NB4 (cell line): ENCODE measurements around the gene SLC25A48.
A peak's percentile ranks its signal among the peaks of the same experiment; 100 is the strongest.
"Not testable (repeated sequence)": the region's sequence is repeated elsewhere in the genome, so short reads cannot be mapped to it uniquely, and the experiment has no call there.

Source experiments
- DNase-seq: peaks from one replicate; pipeline ENCODE4 v3.0.0; 2010; ENCODE audit warnings: low read depth
- H3K4me3 ChIP-seq: one replicate; pipeline ENCODE4 v1.5.1; 2011; ENCODE audit warnings: mild to moderate bottlenecking, low read depth, low read length, moderate library complexity
- CTCF ChIP-seq: IDR thresholded peaks from one replicate; pipeline ENCODE4 v1.5.1; 2012; ENCODE audit warnings: low read depth, low read length
- MYC ChIP-seq: IDR thresholded peaks from 2 replicates; pipeline ENCODE4 v1.6.1; 2011; ENCODE audit warnings: low read depth, low read length
- POLR2A ChIP-seq: IDR thresholded peaks from 2 replicates; pipeline ENCODE4 v1.6.1; 2011; ENCODE audit warnings: mild to moderate bottlenecking; ENCODE audit not compliant: insufficient read length; ENCODE audit errors: extremely low read depth
- TF ChIP-seq, protein P1 (sequence below): IDR thresholded peaks from 2 replicates; pipeline ENCODE4 v1.6.1; 2011; ENCODE audit warnings: low read depth, low read length

The SLC25A48 gene

DNA sequence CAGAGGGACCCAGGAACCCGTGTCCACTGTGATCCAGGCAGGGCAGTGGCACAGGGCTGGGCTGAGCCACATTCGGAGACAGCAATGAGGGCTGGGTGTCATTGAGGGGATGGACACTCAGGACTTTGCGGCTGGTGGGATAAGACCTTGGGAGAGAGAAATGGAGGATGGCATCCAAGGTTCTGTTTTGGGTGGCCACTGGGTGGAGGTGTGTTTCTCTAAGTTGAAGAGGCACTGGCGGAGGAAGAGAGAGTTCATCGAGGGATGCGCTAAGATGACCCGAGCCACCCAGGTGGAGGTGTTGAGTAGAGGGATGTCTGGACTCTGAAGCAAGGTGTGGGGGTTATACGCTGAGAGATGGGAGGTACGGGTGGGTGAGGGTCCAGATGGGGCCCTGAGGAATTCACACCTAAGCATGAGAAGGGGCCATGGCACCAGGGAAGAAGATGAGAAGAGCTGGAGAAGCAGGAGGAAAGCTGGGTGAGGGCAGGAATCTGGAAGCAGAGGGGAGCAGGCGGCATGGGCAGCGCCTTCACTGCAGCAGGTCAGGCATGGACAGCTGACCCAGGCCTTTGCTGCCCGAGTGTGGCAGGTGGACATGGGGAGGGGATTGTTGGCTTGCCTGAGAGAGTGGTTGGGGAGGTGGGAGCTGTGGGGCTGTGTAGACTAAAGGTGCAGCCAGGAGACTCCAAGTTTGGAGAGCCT is 2.5 kb upstream of the SLC25A48 start:
- H3K4me3 ChIP-seq, result no peak overlapping the region
- TF ChIP-seq, protein P1, sequence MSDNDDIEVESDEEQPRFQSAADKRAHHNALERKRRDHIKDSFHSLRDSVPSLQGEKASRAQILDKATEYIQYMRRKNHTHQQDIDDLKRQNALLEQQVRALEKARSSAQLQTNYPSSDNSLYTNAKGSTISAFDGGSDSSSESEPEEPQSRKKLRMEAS, result no peak
- no peak for TF ChIP-seq POLR2A
- no peak for TF ChIP-seq CTCF
- no peak for TF ChIP-seq MYC
- no peak for DNase-seq

GRCh38 chr5:135832941-135833920 is 1.2 kb upstream of the SLC25A48 start:
- H3K4me3 ChIP-seq, result no peak overlapping the region
- TF ChIP-seq POLR2A (no peak), CTCF (no peak), MYC (no peak)
- TF ChIP-seq, protein P1, result no peak
- DNase-seq, result no peak

DNA sequence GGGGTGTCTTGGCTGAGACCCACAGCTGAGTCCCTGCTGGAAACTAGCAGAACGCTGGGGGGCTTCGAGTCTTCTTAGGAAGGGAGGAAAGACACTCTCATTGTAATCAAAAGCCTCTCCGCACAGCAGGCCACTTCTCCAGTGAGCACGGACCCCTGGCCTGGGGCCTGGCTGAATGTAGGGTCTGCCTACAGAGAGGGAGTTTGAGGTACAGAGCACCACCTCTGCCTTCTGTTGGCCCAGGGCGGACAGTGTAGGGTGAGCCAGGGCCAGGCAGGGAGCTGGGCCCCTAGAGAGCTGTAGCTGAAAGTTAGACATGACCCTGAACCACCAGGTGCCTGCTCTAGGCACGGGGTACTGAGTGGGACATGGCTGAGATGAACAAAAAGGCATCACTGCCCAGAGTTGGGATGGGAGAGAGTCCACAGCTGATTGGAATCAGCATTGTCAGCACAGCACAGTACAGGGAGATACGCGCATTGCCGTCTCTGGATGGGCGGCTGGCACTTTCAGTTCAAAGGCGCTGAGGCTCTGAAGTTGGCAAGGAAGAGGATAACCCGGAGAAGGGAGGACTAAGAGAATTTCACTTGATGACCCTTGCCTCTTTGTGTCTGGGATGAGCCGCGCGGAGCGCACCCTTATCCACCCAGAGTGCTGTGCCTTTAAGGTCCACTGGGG is 363 bp upstream of the SLC25A48 start:
- DNase-seq, result no peak
- no peak overlapping the region for H3K4me3 ChIP-seq
- peak; percentile 29 for TF ChIP-seq CTCF
- TF ChIP-seq, protein P1, result no peak

GRCh38 chr5:135835766-135836165 is 1.3 kb downstream of the SLC25A48 start:
- DNase-seq, result no peak
- no peak overlapping the region for H3K4me3 ChIP-seq
- TF ChIP-seq, protein P1, result no peak
- no peak for TF ChIP-seq MYC
- no peak for TF ChIP-seq CTCF
- TF ChIP-seq POLR2A, result no peak

DNA sequence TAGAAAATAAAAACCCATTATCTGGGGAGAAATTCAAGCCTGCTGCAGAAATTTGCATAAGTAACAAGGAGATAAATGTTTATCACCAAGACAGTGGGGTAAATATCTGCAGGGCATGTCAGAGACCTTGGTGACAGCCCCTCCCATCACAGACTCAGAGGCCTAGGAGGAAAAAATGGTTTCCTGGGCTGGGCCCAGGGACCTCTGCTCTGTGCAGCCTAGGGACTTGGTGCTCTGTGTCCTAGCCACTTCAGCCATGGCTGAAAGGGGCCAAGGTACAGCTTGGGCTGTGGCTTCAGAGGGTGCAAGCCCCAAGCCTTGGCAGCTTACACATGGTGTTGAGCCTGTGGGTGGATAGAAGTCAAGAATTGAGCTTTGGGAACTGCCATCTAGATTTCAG is 3.9 kb downstream of the SLC25A48 start:
- not testable (repeated sequence) for H3K4me3 ChIP-seq, DNase-seq

DNA sequence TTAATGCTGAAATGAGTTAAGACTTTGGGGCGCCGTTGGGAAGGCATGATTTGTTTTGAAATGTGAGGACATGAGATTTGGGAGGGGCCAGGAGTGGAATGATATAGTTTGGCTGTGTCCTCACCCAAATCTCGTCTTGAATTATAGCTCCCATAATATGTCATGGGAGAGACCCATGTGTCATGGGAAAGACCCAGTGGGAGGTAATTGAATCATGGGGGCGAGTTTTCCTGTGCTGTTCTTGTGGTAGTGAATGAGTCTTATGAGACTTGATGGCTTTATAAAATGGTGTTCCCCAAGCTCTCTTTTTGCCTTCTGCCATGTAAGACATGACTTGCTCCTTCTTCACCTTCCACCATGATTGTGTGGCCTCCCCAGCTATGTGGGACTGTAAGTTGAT is 5.1 kb downstream of the SLC25A48 start:
- TF ChIP-seq POLR2A, result no peak
- TF ChIP-seq CTCF, result no peak
- TF ChIP-seq, protein P1, result no peak
- TF ChIP-seq MYC, result no peak
- H3K4me3 ChIP-seq, result no peak overlapping the region
- DNase-seq, result no peak
